Activated T-helper 1 cell treated with anti-CD3 and anti-CD28 coated beads, Interleukin-2, amount 50 U/mL, for 16 hours (primary cell): ENCODE data around the gene CPSF3.

Experiments
- DNase-seq, 2 donors: peaks; one replicate each; pipeline ENCODE4 v3.0.0-alpha.2; 2020; ENCODE audit warnings: low read depth in 1 of 2, low spot score in 1 of 2

CPSF3 gene

DNA sequence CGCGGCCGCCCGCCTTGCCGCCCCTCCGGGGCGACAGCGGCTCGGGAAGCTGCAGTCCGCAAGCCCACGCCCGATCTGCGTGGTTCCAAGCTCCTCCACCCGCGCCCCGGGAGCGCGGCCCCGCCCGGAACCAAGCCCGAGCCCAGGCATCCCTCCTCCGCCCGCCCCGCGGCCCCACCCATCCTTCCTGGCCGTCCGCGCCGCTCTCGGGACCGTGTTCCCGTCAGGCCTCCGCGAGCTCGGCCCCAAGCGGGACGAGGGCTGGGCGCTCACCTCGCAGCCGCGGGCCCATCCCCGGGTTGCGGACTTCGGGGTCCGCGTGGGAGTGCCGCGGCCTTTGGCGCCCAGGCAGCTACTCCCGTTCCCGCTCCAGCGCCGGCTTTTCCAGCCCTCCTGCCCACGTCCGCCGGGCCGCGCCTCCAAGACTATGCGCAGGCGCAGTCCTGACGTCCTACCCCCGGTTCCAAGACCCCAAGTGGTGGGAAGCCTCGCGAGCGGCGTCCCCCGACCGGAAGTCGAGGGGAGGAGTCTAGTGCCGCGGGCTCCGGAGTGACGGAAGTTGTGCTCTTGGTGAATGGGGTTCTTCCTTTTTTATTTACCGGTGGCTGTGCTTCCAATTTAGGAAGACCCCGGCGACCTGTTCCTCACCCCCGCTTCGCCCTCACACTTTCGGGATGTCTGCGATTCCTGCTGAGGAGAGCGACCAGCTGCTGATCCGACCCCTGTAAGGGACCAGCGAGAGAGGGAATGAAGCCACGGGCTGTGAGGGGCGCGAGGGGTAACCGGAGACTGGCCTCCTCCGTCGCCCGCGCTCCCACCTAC, at the start of gene CPSF3, which contains the start of gene ITGB1BP1:
Gene CPSF3, plus strand, starts transcription at position 555 of the 822 bp plus-strand sequence. Its CDS starts 120 bp downstream, at position 675.
Gene ITGB1BP1, minus strand, starts transcription at position 429 of the 822 bp plus-strand sequence. CDS start 4,831 bp downstream, outside the sequence.
- peak; percentile 91 to 96 for DNase-seq

DNA sequence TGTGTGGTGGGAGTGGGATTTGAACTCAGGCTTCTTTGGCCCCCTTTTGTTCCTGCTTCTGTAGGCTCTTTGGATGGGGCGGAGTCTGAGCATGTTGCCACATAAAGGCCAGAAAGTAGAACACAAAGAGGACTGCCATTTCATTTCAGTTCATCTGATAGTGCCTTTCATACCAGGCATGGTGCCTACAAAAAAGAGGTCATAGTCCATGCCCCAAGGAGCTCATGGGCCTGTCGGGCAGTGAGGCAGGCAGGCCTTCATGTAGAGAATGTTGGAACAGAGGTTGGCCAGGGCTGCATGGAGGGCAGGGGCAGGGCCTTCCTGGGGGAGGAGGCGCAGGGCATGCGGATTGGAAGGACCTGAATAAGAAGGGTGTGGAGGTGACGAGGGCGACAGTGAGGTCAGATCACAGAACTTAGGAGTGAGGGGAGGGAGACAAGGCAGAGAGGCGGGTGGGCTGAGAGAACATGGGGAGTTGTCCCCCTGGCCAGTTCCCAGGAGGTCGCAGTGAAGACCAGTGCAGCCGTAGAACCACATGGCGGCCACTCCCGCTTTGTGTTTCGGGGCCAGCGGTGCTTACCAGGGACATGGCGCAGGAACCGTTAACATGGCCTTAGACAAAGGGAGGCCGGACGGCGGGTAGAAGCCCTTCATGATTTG, 49.3 kb upstream of the CPSF3 start:
- DNase-seq = no peak

DNA sequence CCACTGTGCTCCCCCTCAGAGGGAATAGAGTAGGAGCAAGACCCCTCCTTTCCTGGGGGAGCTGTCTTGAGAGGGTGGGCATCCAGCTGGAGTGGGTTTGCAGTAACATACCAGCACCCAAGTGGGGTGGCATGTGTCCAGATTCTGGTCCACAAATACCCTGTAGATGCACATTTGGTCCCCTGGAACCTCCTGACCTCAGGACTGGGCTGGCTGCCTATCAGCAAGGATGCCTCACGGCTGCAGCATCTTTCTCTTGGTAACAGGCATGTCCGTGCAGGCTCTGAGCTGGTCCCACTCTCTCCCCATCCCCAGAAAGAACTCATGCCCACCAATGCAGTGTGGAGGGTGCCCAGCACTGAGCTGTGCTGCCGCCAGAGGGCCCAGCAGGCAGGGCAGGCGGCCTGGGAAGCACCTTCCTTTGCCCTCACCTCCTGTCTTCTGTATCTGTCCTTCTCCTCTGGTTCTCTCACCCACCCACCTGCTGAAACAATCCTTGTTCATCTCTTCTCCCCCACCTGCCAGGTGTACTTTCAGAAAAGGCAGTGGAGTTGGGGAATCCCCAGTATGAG, 47.5 kb upstream of the CPSF3 start:
- no peak for DNase-seq

GRCh38 chr2:9377461-9378097, 45.9 kb upstream of the CPSF3 start:
- DNase-seq = no peak

DNA sequence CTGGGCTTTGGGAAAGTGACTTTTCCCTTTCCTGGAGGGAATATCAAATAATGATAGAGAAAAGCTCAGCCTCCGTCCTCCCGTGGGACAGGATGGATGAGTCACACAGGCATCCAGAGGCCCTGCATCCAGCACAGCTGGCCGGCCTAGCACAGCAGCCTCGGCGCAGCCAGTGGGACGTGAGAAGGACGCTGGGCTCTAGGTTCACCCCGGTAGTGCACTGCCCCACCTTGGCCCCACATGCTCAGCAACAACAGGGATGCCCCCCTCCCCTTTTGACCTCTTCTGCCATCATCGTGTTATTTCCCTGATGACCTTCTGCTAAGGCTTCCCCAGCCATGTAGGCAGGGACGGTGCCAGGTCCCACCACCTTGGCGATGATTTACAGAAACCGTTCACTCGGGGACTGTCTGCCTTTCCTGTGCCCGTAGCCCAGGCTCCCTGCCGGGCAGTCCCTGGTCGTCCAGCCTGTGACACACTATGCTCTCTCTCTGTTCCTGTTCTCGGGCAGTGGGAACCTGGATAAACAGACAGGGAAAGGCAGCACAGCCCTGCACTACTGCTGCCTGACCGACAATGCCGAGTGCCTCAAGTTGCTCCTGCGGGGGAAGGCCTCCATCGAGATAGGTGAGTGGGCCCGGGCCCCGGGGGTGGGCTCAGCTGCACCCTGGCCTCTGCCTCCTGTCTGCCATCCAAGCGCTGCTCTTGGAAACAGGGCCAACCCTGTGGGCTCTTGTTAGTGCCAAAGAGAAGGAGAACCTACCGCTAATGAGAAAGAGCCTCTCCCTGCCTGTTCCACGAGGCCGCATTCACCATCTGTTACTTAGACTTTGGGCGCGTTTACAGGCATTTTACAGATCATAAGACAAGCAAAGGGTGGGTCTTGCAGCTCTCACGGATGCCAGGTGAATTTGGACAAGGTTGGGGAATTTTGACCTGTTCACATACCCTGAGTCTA, 44.7 kb upstream of the CPSF3 start:
- DNase-seq = no peak

GRCh38 chr2:9379391-9379755, 44.1 kb upstream of the CPSF3 start:
- DNase-seq = no peak

DNA sequence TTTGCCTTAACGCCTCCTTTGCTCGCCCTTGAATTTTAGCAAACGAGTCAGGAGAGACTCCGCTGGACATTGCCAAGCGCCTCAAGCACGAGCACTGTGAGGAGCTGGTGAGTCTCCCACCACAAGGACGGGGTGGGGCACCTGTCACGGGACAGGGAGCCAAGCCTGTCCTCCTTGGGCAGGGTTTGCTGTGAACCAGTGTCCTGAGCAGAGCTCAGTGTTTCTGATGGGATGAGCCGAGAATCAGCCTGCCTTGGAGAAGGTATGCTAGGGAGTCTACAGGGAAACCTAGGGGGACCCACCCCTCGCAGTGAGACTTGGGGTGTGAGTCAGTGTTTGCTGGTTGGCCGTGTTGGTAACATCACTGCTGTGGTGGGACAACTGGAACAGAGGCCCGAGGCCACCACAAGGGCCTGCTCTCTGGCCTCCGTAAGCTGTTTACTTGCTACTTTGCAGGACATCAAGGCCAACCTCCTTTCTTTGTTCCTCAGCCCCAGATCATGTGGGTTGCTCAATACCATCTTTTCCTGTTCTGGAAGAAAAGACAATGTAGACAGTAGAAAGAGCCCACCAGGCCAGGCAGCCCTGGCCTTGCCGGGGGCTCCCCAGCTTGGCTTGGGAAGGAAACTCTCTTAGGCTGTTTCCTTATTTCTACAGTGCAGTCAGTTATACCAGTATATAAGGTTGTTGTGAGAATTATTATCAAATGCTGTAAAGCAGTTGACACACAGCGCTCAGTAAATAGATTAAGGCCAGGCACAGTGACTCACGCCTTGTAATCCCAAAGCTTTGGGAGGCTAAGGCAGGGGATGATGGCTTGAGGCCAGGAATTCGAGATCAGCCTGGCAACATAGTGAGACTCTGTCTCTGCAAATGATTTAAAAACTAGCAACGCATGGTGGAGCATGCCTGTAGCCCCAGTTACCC, 42.5 kb upstream of the CPSF3 start:
- no peak for DNase-seq

- no peak for DNase-seq
Measured at GRCh38 chr2:9382604-9383235, 40.7 kb upstream of the CPSF3 start.

GRCh38 chr2:9384521-9384920, 38.9 kb upstream of the CPSF3 start:
- DNase-seq = no peak

GRCh38 chr2:9385841-9386240, 37.6 kb upstream of the CPSF3 start:
- no peak for DNase-seq

GRCh38 chr2:9388199-9388681, 35.2 kb upstream of the CPSF3 start:
- no peak for DNase-seq

GRCh38 chr2:9388950-9389911, 34.2 kb upstream of the CPSF3 start:
- DNase-seq = no peak

- DNase-seq = no peak
Measured at GRCh38 chr2:9390151-9390850, 33.2 kb upstream of the CPSF3 start.

DNA sequence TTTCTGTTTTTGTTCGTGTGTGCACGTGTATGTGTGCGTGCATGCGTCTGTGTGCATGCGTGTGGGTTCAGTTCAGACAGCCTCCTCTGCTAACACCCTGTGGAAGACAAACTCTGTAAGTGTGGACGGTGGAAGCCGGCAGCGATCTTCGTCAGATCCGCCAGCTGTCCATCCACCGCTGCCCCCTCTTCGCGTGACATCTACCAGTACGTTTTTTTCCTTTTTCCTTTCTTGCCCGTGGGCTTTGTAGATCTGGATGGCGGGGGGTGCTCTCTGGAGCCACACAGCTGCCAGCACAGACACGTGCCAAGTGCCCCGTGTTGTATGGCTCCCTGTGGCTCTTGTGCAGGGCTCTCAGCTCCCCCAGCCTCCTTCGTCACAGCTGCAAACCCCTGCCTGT, 32.5 kb upstream of the CPSF3 start:
- DNase-seq = no peak

- DNase-seq = no peak
Measured at GRCh38 chr2:9391961-9392720, 31.3 kb upstream of the CPSF3 start.
